Measurements from ENCODE around the gene BCAS3.

BCAS3 gene

GRCh38 chr17:61054436-61054835 is 376.8 kb downstream of the BCAS3 start:
- DNase-seq (ENCODE audit: low read depth in 2 of 2, low spot score in 1 of 2), result no peak

- DNase-seq (ENCODE audit: low read depth in 2 of 2, low spot score in 1 of 2), result no peak
Measured at GRCh38 chr17:61057257-61057656, 379.6 kb downstream of the BCAS3 start.

- no peak for DNase-seq (ENCODE audit: low read depth in 2 of 2, low spot score in 1 of 2)
Measured at GRCh38 chr17:61058066-61058465, 380.4 kb downstream of the BCAS3 start.

GRCh38 chr17:61063528-61063927 is 385.9 kb downstream of the BCAS3 start:
- DNase-seq (ENCODE audit: low read depth in 2 of 2, low spot score in 1 of 2), result no peak

GRCh38 chr17:61064087-61064951 is 386.7 kb downstream of the BCAS3 start:
- no peak for DNase-seq (ENCODE audit: low read depth in 2 of 2, low spot score in 1 of 2)

- DNase-seq (ENCODE audit: low read depth in 2 of 2, low spot score in 1 of 2), result no peak
Measured at GRCh38 chr17:61065263-61065773, 387.7 kb downstream of the BCAS3 start.

GRCh38 chr17:61066062-61066461 is 388.4 kb downstream of the BCAS3 start:
- no peak for DNase-seq (ENCODE audit: low read depth in 2 of 2, low spot score in 1 of 2)

GRCh38 chr17:61070649-61071048 is 393.0 kb downstream of the BCAS3 start:
- no peak for DNase-seq (ENCODE audit: low read depth in 2 of 2, low spot score in 1 of 2)

- DNase-seq (ENCODE audit: low read depth in 2 of 2, low spot score in 1 of 2), result no peak
Measured at GRCh38 chr17:61072648-61073047, 395.0 kb downstream of the BCAS3 start.

GRCh38 chr17:61073131-61073530 is 395.5 kb downstream of the BCAS3 start:
- DNase-seq (ENCODE audit: low read depth in 2 of 2, low spot score in 1 of 2), result no peak

- DNase-seq (ENCODE audit: low read depth in 2 of 2, low spot score in 1 of 2), result no peak
Measured at GRCh38 chr17:61073799-61074513, 396.3 kb downstream of the BCAS3 start.

GRCh38 chr17:61075988-61076387 is 398.3 kb downstream of the BCAS3 start:
- no peak for DNase-seq (ENCODE audit: low read depth in 2 of 2, low spot score in 1 of 2)

- DNase-seq (ENCODE audit: low read depth in 2 of 2, low spot score in 1 of 2), result no peak
Measured at GRCh38 chr17:61076621-61077031, 399.0 kb downstream of the BCAS3 start.

- DNase-seq (ENCODE audit: low read depth in 2 of 2, low spot score in 1 of 2), result no peak
Measured at GRCh38 chr17:61081959-61082358, 404.3 kb downstream of the BCAS3 start.

GRCh38 chr17:61084260-61084659 is 406.6 kb downstream of the BCAS3 start:
- no peak for DNase-seq (ENCODE audit: low read depth in 2 of 2, low spot score in 1 of 2)

GRCh38 chr17:61087024-61087423 is 409.4 kb downstream of the BCAS3 start:
- DNase-seq (ENCODE audit: low read depth in 2 of 2, low spot score in 1 of 2), result no peak

- no peak for DNase-seq (ENCODE audit: low read depth in 2 of 2, low spot score in 1 of 2)
Measured at GRCh38 chr17:61088556-61088955, 410.9 kb downstream of the BCAS3 start.

- DNase-seq (ENCODE audit: low read depth in 2 of 2, low spot score in 1 of 2), result no peak
Measured at GRCh38 chr17:61091096-61091495, 413.4 kb downstream of the BCAS3 start.

- DNase-seq (ENCODE audit: low read depth in 2 of 2, low spot score in 1 of 2), result no peak
Measured at GRCh38 chr17:61097781-61098180, 420.1 kb downstream of the BCAS3 start.

GRCh38 chr17:61106354-61106753 is 428.7 kb downstream of the BCAS3 start:
- DNase-seq (ENCODE audit: low read depth in 2 of 2, low spot score in 1 of 2), result no peak

- no peak for DNase-seq (ENCODE audit: low read depth in 2 of 2, low spot score in 1 of 2)
Measured at GRCh38 chr17:61116577-61116976, 438.9 kb downstream of the BCAS3 start.

- DNase-seq (ENCODE audit: low read depth in 2 of 2, low spot score in 1 of 2), result no peak
Measured at GRCh38 chr17:61117983-61118382, 440.3 kb downstream of the BCAS3 start.

Measured in stimulated activated CD8-positive, alpha-beta memory T cell treated with anti-CD3 and anti-CD28 coated beads, Interleukin-4, amount 100 ng/mL, for 1 hour (primary cell).